GM23338 (cell line): ENCODE results near the gene CRYZL1. TPM values are rescaled to one million over a fixed set of nuclear protein-coding genes. Genes with fewer than 3 reads are reported as not detected.

Experiments used
- ATAC-seq: fragments of 200-7000 bp; cut with Tn5 transposase; 3 replicates; pipeline ENCODE4 v1.9.1; 2020
- DNase-seq: peaks from one replicate; pipeline ENCODE4 v3.0.0-alpha.2; 2015; ENCODE audit warnings: low spot score
- H2AFZ ChIP-seq: fragments of 200-600 bp; sonication (generic); 2 replicates; pipeline ENCODE4 v1.8.0; 2016; ENCODE audit warnings: antibody characterized with exemption, mild to moderate bottlenecking, moderate library complexity
- H3F3A ChIP-seq: fragments of 200-600 bp; sonication (generic); replicated peaks from 2 replicates; pipeline ENCODE4 v1.8.0; 2017; ENCODE audit warnings: antibody characterized with exemption, mixed run types, low read depth
- H3K27ac ChIP-seq: fragments of 200-600 bp; sonication (generic); 2 replicates; pipeline ENCODE4 v1.6.1; 2016; ENCODE audit warnings: low read depth
- H3K27me3 ChIP-seq: fragments of 200-600 bp; sonication (generic); 2 replicates; pipeline ENCODE4 v1.8.0; 2016; ENCODE audit warnings: mild to moderate bottlenecking, mixed run types, moderate library complexity; ENCODE audit not compliant: insufficient read depth
- H3K36me3 ChIP-seq: fragments of 200-600 bp; sonication (generic); 2 replicates; pipeline ENCODE4 v1.8.0; 2016; ENCODE audit warnings: mild to moderate bottlenecking; ENCODE audit not compliant: insufficient read depth
- H3K4me1 ChIP-seq: fragments of 200-600 bp; sonication (generic); 2 replicates; pipeline ENCODE4 v1.8.0; 2016; ENCODE audit warnings: mild to moderate bottlenecking, moderate library complexity; ENCODE audit not compliant: insufficient read depth
- H3K4me2 ChIP-seq: fragments of 200-600 bp; sonication (generic); 2 replicates; pipeline ENCODE4 v1.7.1; 2017; ENCODE audit warnings: mixed run types
- H3K4me3 ChIP-seq: fragments of 200-600 bp; sonication (generic); 2 replicates; pipeline ENCODE4 v1.6.1; 2016; ENCODE audit warnings: mixed run types
- H3K79me2 ChIP-seq: fragments of 200-600 bp; sonication (generic); replicated peaks from 2 replicates; pipeline ENCODE4 v1.8.0; 2017; ENCODE audit warnings: mild to moderate bottlenecking; ENCODE audit not compliant: insufficient read depth
- H3K9me2 ChIP-seq: fragments of 200-600 bp; sonication (generic); 2 replicates; pipeline ENCODE4 v1.8.0; 2017; ENCODE audit not compliant: insufficient read depth
- H4K20me1 ChIP-seq: fragments of 200-600 bp; sonication (generic); replicated peaks from 2 replicates; pipeline ENCODE4 v1.8.0; 2017; ENCODE audit warnings: mild to moderate bottlenecking; ENCODE audit not compliant: insufficient read depth
- H3K27ac Mint-ChIP-seq: 2 replicates; pipeline ENCODE4 v1.8.0; 2020; ENCODE audit warnings: inconsistent platforms, mild to moderate bottlenecking, moderate library complexity, mixed read lengths
- H3K27me3 Mint-ChIP-seq: 3 replicates; pipeline ENCODE4 v1.8.0; 2022; ENCODE audit warnings: low read depth, mild to moderate bottlenecking, moderate library complexity, mixed read lengths, inconsistent platforms; ENCODE audit not compliant: insufficient read depth, poor library complexity
- H3K36me3 Mint-ChIP-seq: 3 replicates; pipeline ENCODE4 v1.8.0; 2021; ENCODE audit warnings: low read depth, mild to moderate bottlenecking, inconsistent platforms, moderate library complexity, mixed read lengths
- H3K4me1 Mint-ChIP-seq: 3 replicates; pipeline ENCODE4 v1.8.0; 2020; ENCODE audit warnings: mild to moderate bottlenecking, inconsistent platforms, mixed read lengths
- H3K4me3 Mint-ChIP-seq: 3 replicates; pipeline ENCODE4 v1.8.0; 2021; ENCODE audit warnings: moderate library complexity, mild to moderate bottlenecking, inconsistent platforms, mixed read lengths
- H3K9me3 Mint-ChIP-seq: 3 replicates; pipeline ENCODE4 v1.8.0; 2020; ENCODE audit warnings: moderate library complexity, mild to moderate bottlenecking, inconsistent platforms, mixed read lengths
- CREB1 ChIP-seq: fragments of 250-450 bp; sonication (Bioruptor Pico); IDR thresholded peaks from 2 replicates; pipeline ENCODE4 v1.5.0; 2020; ENCODE audit warnings: low read depth, mild to moderate bottlenecking, moderate library complexity
- ETS1 ChIP-seq: IDR thresholded peaks from 2 replicates; pipeline ENCODE4 v1.6.1; 2016; ENCODE audit warnings: antibody characterized with exemption
- EZH2 ChIP-seq: fragments of 200-600 bp; sonication (generic); IDR thresholded peaks from one replicate; pipeline ENCODE4 v1.8.0; 2017; ENCODE audit warnings: antibody characterized with exemption, mild to moderate bottlenecking, low read depth; ENCODE audit not compliant: unreplicated experiment
- EZH2phosphoT487 ChIP-seq: fragments of 200-600 bp; sonication (generic); IDR thresholded peaks from one replicate; pipeline ENCODE4 v1.8.1; 2018; ENCODE audit warnings: antibody characterized with exemption; ENCODE audit not compliant: unreplicated experiment
- JUNB ChIP-seq: IDR thresholded peaks from one replicate; pipeline ENCODE4 v1.6.1; 2016; ENCODE audit warnings: antibody characterized with exemption; ENCODE audit not compliant: unreplicated experiment
- NANOG ChIP-seq: IDR thresholded peaks from 2 replicates; pipeline ENCODE4 v1.6.1; 2016; ENCODE audit warnings: antibody characterized with exemption, borderline replicate concordance
- POLR2AphosphoS5 ChIP-seq: IDR thresholded peaks from 2 replicates; pipeline ENCODE4 v1.6.1; 2016; ENCODE audit warnings: antibody characterized with exemption, low read depth
- STAT1 ChIP-seq: IDR thresholded peaks from one replicate; pipeline ENCODE4 v1.6.1; 2016; ENCODE audit warnings: antibody characterized with exemption; ENCODE audit not compliant: unreplicated experiment
- ZNF114 ChIP-seq: fragments of 250-450 bp; sonication (Bioruptor Pico); IDR thresholded peaks from 2 replicates; pipeline ENCODE4 v1.5.0; 2020; ENCODE audit warnings: mild to moderate bottlenecking, moderate library complexity
- ZNF331 ChIP-seq: fragments of 250-450 bp; sonication (Bioruptor Pico); IDR thresholded peaks from 2 replicates; pipeline ENCODE4 v1.5.0; 2020; ENCODE audit warnings: low read depth, mild to moderate bottlenecking, moderate library complexity
- polyA plus RNA-seq: library from polyadenylated mRNA; unstranded; fragments of >200 nt; fragmentation: Nextera tagmentation; extraction: Ambion mirVana; gene quantifications from 2 replicates; pipeline ENCODE4 v1.2.1, GENCODE V29; 2016
- total RNA-seq: library from RNA; depleted of rRNA; stranded (reverse); fragments of >200 nt; shearing (Covaris generic); gene quantifications from 2 replicates; pipeline ENCODE4 v1.2.3, GENCODE V29; 2014
- TF ChIP-seq, protein P1 (sequence below), 2 experiments: fragments of 200-600 bp in 1 of 2; sonication (generic) in 1 of 2; conservative IDR thresholded peaks; 2 replicates each; pipeline versions ENCODE4 v1.5.1 to v1.6.1; 2016 to 2017; ENCODE audit warnings: antibody characterized with exemption in 2 of 2, low read depth in 2 of 2, mild to moderate bottlenecking in 2 of 2, moderate library complexity in 1 of 2
- TF ChIP-seq, protein P2 (sequence below): IDR thresholded peaks from one replicate; pipeline ENCODE4 v1.6.1; 2018; ENCODE audit warnings: antibody characterized with exemption; ENCODE audit not compliant: unreplicated experiment
- TF ChIP-seq, protein P3 (sequence below): fragments of 250-450 bp; sonication (Bioruptor Pico); IDR thresholded peaks from 2 replicates; pipeline ENCODE4 v1.5.0; 2020; ENCODE audit warnings: mild to moderate bottlenecking, moderate library complexity

CRYZL1 gene
- total and polyA plus RNA-seq, 2 experiments from 2014 or later, result 23.8 to 40.5 TPM

DNA sequence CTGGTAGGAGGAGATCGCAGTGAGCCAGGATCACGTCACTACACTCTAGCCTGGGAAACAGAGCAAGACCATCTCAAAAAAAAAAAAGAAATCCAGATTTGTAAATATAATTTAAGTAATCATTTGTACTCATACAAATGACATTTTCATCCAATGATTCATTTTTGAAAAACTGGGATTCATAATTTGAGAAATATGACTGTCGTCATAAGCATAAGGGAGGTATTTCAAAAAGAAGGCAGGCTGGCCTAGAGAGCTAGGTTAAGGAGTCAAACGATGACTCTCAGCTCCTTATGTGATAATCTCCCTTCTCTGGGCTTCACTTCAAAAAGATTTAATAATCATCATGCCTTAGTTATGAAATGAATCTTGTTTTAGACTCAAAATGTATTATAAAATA, 101.9 kb downstream of the CRYZL1 start:
- no peak overlapping the region for H3K27ac Mint-ChIP-seq
- H3K9me3 Mint-ChIP-seq, result no peaks in the 10 kb centered on the region
- peak overlapping the region; percentile 87; the same call in 1 of the 2 replicates for H3K4me2 ChIP-seq
- H3K27me3 ChIP-seq, result no peaks in the 10 kb centered on the region
- H3K79me2 ChIP-seq, result peaks cover 80% of the 10 kb centered on the region
- peaks cover 19% of the 10 kb centered on the region for H3F3A ChIP-seq
- TF ChIP-seq POLR2AphosphoS5, result no peak
- TF ChIP-seq, protein P1, sequence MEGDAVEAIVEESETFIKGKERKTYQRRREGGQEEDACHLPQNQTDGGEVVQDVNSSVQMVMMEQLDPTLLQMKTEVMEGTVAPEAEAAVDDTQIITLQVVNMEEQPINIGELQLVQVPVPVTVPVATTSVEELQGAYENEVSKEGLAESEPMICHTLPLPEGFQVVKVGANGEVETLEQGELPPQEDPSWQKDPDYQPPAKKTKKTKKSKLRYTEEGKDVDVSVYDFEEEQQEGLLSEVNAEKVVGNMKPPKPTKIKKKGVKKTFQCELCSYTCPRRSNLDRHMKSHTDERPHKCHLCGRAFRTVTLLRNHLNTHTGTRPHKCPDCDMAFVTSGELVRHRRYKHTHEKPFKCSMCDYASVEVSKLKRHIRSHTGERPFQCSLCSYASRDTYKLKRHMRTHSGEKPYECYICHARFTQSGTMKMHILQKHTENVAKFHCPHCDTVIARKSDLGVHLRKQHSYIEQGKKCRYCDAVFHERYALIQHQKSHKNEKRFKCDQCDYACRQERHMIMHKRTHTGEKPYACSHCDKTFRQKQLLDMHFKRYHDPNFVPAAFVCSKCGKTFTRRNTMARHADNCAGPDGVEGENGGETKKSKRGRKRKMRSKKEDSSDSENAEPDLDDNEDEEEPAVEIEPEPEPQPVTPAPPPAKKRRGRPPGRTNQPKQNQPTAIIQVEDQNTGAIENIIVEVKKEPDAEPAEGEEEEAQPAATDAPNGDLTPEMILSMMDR (conservative IDR thresholded peaks at IDR 0.05; ENCODE audit: low read depth in 2 of 2), result no peak
- no peak for TF ChIP-seq ZNF331 (CRISPR knock-in tag)
- TF ChIP-seq STAT1, result no peak
- no peak for TF ChIP-seq EZH2
- no peak for TF ChIP-seq EZH2phosphoT487
- no peak for TF ChIP-seq JUNB
- TF ChIP-seq, protein P2, sequence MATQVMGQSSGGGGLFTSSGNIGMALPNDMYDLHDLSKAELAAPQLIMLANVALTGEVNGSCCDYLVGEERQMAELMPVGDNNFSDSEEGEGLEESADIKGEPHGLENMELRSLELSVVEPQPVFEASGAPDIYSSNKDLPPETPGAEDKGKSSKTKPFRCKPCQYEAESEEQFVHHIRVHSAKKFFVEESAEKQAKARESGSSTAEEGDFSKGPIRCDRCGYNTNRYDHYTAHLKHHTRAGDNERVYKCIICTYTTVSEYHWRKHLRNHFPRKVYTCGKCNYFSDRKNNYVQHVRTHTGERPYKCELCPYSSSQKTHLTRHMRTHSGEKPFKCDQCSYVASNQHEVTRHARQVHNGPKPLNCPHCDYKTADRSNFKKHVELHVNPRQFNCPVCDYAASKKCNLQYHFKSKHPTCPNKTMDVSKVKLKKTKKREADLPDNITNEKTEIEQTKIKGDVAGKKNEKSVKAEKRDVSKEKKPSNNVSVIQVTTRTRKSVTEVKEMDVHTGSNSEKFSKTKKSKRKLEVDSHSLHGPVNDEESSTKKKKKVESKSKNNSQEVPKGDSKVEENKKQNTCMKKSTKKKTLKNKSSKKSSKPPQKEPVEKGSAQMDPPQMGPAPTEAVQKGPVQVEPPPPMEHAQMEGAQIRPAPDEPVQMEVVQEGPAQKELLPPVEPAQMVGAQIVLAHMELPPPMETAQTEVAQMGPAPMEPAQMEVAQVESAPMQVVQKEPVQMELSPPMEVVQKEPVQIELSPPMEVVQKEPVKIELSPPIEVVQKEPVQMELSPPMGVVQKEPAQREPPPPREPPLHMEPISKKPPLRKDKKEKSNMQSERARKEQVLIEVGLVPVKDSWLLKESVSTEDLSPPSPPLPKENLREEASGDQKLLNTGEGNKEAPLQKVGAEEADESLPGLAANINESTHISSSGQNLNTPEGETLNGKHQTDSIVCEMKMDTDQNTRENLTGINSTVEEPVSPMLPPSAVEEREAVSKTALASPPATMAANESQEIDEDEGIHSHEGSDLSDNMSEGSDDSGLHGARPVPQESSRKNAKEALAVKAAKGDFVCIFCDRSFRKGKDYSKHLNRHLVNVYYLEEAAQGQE, result no peak
- no peak for TF ChIP-seq CREB1
- no peak for TF ChIP-seq NANOG
- no peak for TF ChIP-seq ZNF114 (CRISPR knock-in tag)
- TF ChIP-seq ETS1, result no peak
- TF ChIP-seq, protein P3, sequence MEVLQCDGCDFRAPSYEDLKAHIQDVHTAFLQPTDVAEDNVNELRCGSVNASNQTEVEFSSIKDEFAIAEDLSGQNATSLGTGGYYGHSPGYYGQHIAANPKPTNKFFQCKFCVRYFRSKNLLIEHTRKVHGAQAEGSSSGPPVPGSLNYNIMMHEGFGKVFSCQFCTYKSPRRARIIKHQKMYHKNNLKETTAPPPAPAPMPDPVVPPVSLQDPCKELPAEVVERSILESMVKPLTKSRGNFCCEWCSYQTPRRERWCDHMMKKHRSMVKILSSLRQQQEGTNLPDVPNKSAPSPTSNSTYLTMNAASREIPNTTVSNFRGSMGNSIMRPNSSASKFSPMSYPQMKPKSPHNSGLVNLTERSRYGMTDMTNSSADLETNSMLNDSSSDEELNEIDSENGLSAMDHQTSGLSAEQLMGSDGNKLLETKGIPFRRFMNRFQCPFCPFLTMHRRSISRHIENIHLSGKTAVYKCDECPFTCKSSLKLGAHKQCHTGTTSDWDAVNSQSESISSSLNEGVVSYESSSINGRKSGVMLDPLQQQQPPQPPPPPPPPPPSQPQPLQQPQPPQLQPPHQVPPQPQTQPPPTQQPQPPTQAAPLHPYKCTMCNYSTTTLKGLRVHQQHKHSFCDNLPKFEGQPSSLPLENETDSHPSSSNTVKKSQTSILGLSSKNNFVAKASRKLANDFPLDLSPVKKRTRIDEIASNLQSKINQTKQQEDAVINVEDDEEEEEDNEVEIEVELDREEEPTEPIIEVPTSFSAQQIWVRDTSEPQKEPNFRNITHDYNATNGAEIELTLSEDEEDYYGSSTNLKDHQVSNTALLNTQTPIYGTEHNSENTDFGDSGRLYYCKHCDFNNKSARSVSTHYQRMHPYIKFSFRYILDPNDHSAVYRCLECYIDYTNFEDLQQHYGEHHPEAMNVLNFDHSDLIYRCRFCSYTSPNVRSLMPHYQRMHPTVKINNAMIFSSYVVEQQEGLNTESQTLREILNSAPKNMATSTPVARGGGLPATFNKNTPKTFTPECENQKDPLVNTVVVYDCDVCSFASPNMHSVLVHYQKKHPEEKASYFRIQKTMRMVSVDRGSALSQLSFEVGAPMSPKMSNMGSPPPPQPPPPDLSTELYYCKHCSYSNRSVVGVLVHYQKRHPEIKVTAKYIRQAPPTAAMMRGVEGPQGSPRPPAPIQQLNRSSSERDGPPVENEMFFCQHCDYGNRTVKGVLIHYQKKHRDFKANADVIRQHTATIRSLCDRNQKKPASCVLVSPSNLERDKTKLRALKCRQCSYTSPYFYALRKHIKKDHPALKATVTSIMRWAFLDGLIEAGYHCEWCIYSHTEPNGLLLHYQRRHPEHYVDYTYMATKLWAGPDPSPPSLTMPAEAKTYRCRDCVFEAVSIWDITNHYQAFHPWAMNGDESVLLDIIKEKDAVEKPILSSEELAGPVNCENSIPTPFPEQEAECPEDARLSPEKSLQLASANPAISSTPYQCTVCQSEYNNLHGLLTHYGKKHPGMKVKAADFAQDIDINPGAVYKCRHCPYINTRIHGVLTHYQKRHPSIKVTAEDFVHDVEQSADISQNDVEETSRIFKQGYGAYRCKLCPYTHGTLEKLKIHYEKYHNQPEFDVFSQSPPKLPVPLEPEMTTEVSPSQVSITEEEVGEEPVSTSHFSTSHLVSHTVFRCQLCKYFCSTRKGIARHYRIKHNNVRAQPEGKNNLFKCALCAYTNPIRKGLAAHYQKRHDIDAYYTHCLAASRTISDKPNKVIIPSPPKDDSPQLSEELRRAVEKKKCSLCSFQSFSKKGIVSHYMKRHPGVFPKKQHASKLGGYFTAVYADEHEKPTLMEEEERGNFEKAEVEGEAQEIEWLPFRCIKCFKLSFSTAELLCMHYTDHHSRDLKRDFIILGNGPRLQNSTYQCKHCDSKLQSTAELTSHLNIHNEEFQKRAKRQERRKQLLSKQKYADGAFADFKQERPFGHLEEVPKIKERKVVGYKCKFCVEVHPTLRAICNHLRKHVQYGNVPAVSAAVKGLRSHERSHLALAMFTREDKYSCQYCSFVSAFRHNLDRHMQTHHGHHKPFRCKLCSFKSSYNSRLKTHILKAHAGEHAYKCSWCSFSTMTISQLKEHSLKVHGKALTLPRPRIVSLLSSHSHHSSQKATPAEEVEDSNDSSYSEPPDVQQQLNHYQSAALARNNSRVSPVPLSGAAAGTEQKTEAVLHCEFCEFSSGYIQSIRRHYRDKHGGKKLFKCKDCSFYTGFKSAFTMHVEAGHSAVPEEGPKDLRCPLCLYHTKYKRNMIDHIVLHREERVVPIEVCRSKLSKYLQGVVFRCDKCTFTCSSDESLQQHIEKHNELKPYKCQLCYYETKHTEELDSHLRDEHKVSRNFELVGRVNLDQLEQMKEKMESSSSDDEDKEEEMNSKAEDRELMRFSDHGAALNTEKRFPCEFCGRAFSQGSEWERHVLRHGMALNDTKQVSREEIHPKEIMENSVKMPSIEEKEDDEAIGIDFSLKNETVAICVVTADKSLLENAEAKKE (CRISPR knock-in tag), result no peak
- H3K27me3 Mint-ChIP-seq, result peaks cover 8% of the 10 kb centered on the region
- H4K20me1 ChIP-seq, result peaks cover 30% of the 10 kb centered on the region
- peaks cover 6% of the 10 kb centered on the region for H3K4me1 ChIP-seq
- H3K36me3 ChIP-seq, result peaks cover 45% of the 10 kb centered on the region
- no peak for DNase-seq
- peaks cover 72% of the 10 kb centered on the region for H3K36me3 Mint-ChIP-seq
- H3K4me3 ChIP-seq, result no peak overlapping the region
- no peak overlapping the region for H3K27ac ChIP-seq
- no peak overlapping the region; the same call in 2 of the 3 replicates for H3K4me3 Mint-ChIP-seq
- no peak overlapping the region for H2AFZ ChIP-seq
- H3K9me2 ChIP-seq, result no peaks in the 10 kb centered on the region
- ATAC-seq, result no peak
- peaks cover 11% of the 10 kb centered on the region for H3K4me1 Mint-ChIP-seq
